Right lung (tissue), 5 donors: Measurements from ENCODE around the gene SLC4A11. TPM values are rescaled to one million over a fixed set of nuclear protein-coding genes. Genes with fewer than 3 reads are reported as not detected.

Experiments used
- polyA plus RNA-seq, 5 donors: library from polyadenylated mRNA; unstranded; fragments of 120-200 nt; gene quantifications; one replicate each; pipeline versions ENCODE4 v1.2.1 to v1.2.3, GENCODE V29; 2013; ENCODE audit warnings: inconsistent platforms in 1 of 5, low replicate concordance in 1 of 5; ENCODE audit not compliant: insufficient read length in 5 of 5, insufficient read depth in 1 of 5

The SLC4A11 gene
- polyA plus RNA-seq, 5 donors: 0.74 to 1.3 (median 0.86) TPM

Other genes with a start within 250 kb of the SLC4A11 start
- under 1 TPM; 0.31 to 0.63 (median 0.50) TPM for gene GNRH2, start 195.6 kb downstream of the SLC4A11 start, polyA plus RNA-seq
- gene MRPS26, start 193.1 kb downstream of the SLC4A11 start, polyA plus RNA-seq: 10 to 100 TPM; 34.1 to 70.1 (median 46.3) TPM
- not detected for gene OXT, start 167.6 kb downstream of the SLC4A11 start, polyA plus RNA-seq
- gene AVP, start 154.5 kb downstream of the SLC4A11 start, polyA plus RNA-seq: not detected
- 10 to 100 TPM; 10.4 to 15.2 (median 12.3) TPM for gene FASTKD5, start 79.3 kb downstream of the SLC4A11 start, polyA plus RNA-seq
- gene UBOX5, start 79.3 kb downstream of the SLC4A11 start, polyA plus RNA-seq: 10 to 100 TPM in 1 of 5 donors, 1 to 10 TPM in 4; 8.5 to 11.1 (median 9.2) TPM
- gene LZTS3, start 65.6 kb downstream of the SLC4A11 start, polyA plus RNA-seq: 10 to 100 TPM in 2 of 5 donors, 1 to 10 TPM in 3; 7.4 to 12.0 (median 8.3) TPM
- 10 to 100 TPM; 38.9 to 56.6 (median 50.9) TPM for gene DDRGK1, start 34.5 kb downstream of the SLC4A11 start, polyA plus RNA-seq
- 10 to 100 TPM; 33.9 to 71.5 (median 50.4) TPM for gene ITPA, start 29.7 kb downstream of the SLC4A11 start, polyA plus RNA-seq
- 10 to 100 TPM; 19.5 to 26.7 (median 24.1) TPM for gene DNAAF9, start 168.5 kb upstream of the SLC4A11 start, polyA plus RNA-seq
- gene ATRN, start 231.8 kb upstream of the SLC4A11 start, polyA plus RNA-seq: 10 to 100 TPM; 27.1 to 38.2 (median 33.9) TPM